G401.6 (cell line): ENCODE data around the gene GPR55.
"Not testable (repeated sequence)": the region's sequence is repeated elsewhere in the genome, so short reads cannot be mapped to it uniquely, and the experiment has no call there.

ENCODE experiments used
- FAIRE-seq: peaks from 2 replicates; lab custom pipeline; 2012; peaks lifted over from hg19 to GRCh38; lab: Jason Lieb, UNC

GPR55 gene

GRCh38 chr2:230950874-230951339 is 25.9 kb upstream of the GPR55 start:
- no peak for FAIRE-seq

- FAIRE-seq, result no peak
Observed at GRCh38 chr2:230949966-230950873, 25.2 kb upstream of the GPR55 start.

- no peak for FAIRE-seq
Observed at GRCh38 chr2:230947908-230948365, 22.9 kb upstream of the GPR55 start.

- FAIRE-seq, result no peak
Observed at GRCh38 chr2:230947235-230947576, 22.2 kb upstream of the GPR55 start.

DNA sequence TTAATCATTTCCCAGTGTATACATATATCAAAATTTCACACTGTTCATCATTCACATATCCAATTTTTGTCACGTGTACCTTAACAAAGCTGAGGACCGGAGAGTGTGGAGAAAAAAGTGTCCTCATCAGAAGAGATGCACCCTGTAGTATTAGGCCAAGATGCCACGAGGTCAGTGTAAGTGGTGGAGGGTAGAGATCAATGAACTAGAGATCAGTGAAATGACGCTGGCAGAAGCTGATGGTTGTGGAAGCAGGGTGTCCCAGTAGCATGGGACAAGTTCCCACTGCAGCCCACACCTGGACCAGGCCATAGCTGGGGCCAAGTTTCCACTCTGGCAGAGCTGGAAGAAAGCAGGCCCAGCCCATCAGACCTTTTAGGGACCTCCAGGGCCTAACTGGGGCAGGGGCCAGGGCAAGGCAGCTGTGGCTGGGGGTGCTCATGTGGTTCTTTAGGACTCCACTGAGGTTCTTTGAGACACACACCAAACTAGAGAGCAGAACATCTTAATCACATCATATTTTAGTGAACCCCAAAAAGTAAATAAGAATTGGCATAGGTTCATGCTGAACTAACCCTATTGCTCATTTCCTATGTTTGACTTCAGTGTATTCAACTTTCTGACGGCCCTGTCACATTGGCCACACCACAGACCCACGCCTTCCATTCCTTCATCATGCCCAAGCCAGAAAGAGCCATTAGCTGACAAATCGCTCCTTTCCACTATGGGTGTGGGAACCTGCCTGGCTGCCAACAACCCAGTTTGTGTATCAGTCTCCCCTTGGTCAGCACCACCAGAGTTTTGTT is 21.6 kb upstream of the GPR55 start:
- no peak for FAIRE-seq

DNA sequence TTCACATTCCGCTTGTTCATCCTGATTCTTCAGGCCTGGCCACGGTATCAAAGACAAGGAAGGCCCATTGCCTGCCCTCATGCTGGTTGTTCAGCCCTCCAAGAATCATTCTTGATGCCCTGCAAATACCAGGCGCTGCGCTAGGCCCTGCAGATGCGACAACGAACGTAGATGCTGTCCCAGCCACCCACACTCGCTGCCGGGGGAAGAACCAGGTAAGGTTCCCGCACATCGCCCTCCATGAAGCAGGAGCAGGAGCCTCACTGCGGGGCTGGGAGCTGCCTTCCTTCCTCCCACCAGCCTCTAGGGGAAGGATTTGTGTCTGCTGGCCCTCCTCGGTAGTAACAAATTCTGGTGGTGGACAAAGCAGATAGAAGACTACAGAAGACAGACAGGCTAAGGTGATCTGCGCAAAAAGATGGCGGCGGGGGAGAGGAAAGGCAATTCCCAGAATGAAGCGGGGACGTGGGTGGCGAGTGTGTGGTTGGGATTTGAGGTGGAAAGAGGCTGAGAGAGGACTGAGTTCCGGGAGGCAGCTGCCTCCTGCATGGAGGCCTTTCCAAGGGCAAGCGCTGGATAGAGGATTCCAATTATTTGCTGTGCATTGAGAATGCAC is 19.8 kb upstream of the GPR55 start:
- no peak for FAIRE-seq

GRCh38 chr2:230944123-230944653 is 19.1 kb upstream of the GPR55 start:
- FAIRE-seq, result no peak

- FAIRE-seq, result no peak
Observed at GRCh38 chr2:230942920-230943896, 18.2 kb upstream of the GPR55 start.

GRCh38 chr2:230942371-230942770 is 17.3 kb upstream of the GPR55 start:
- FAIRE-seq, result no peak

DNA sequence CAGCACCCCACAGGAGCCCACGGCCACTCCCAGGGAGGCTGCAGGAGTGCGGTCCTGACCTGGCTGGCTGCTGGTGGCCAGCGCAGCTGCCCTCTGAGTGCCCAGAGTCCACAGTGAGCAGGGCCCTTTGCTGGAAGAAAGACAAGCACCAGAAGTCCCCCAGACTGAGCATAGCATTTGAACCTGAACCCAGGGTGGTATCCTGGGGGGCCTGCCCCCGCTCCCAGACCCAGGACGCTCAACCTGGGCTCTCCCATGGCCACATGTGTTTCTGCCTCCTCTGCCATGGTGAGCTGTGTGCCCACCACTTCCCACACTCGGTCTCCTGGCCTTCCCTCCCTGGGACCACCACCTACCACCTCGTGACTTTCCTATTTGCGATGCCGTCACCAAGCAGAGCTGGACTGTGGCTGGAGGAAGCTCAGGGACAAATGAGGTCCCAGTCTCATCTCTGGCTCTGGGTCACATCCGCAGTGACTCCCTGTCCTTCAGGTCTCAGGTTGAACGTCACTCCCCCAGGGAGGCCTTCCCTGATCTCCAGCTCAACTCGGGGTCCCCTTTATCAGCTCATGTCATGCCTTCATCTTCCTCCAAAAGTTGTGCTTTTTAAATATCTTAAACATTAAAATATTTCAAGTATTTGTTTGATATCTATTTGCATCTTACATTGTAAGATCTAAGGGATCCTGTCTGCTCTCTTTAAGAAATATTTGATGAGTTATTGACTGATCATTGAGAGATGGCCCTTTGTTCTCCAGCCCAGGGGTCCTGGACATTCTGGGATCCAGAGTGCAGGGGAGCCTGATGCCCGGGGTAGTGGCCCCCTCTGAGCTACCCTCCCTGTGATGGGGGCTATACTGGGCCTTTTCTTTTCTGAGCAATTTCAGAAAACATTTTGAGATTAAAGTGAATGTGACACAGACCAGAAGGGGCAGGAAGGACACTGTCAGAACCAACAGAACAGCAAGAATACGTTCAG is 16.4 kb upstream of the GPR55 start:
- no peak for FAIRE-seq

- FAIRE-seq, result no peak
Observed at GRCh38 chr2:230940471-230940815, 15.4 kb upstream of the GPR55 start.

GRCh38 chr2:230939691-230940470 is 14.8 kb upstream of the GPR55 start:
- FAIRE-seq, result no peak

DNA sequence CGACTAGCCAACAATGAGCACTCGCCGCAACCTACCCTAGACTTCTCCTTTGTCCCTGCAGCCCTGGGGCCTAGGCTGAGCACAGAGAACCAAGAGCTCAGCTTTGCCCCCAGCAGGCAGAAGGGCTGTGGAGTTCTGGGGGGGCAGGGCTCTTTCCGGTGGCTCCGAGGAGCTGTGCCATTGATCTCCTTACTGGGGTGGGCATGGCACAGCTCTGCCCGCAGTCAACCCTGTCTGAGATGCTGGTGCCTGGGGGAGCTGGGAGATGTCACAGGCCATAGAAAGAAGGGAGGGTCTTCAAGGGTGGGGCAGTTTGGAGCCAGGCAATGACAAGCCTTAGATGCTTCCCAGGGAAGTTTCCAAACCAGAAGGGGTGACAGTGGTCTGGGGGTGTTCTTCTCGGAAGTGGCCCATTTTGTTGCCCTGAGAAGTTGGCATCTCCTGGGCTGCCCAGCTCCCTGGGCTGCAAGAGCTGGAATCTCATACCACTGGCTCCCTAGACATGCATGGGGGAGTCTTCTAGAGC is 14.1 kb upstream of the GPR55 start:
- FAIRE-seq, result no peak

DNA sequence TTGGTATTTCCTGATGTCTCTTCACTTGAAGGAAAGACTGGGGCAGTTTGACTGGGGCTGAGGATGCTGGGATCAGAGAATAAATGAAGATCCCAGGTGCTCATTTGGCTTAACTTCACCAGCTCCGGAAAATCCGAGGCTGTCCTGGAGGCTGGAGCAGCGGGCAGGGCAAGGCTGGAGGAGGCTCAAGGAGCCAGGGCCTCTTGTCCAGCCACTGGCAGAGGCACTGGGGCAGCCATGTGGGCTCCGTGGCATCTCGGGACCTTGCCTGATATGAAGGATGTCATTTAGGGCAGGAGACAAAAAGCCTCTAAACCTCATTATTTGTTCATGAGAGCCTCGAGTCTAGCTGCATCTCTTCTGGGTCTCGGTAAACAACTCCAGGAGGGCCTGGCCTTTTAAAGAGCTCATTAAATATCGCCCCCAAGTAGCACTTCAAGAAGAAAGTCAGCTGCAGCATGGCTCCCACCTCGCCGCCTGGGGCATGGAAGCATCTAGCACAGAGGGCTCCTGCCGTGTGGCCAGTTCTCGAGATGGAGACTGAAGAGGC is 13.5 kb upstream of the GPR55 start:
- FAIRE-seq, result no peak

- no peak for FAIRE-seq
Observed at GRCh38 chr2:230938098-230938497, 13.1 kb upstream of the GPR55 start.

DNA sequence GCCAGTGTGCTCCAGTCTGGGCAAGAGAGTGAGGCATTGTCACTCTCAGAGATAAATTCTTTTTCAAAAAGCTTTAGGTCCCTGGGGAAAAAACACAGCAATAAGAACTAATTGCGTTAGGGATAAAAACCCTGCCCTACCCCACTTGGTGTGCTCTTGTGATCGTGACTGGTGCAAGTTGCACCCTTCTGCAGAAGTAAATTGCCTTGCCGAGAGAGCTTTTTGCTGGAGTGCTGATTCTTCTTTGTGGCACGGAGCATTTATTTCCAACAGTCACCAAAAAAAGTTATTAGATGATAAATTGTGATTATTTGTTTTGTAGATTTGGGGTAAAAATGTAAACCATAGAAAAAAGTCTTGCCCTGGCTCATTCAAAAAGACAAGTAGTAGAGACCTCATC is 12.3 kb upstream of the GPR55 start:
- FAIRE-seq, result no peak

- FAIRE-seq, result not testable (repeated sequence)
Observed at GRCh38 chr2:230936243-230936642, 11.2 kb upstream of the GPR55 start.

- no peak for FAIRE-seq
Observed at GRCh38 chr2:230935130-230935430, 10.0 kb upstream of the GPR55 start.
